Activated naive CD4-positive, alpha-beta T cell (primary cell): Measurements from ENCODE around the gene SORL1-AS1.

Experiments
- DNase-seq, 4 experiments: peaks; one replicate each; lab custom pipeline; 2025; lab: John Stamatoyannopoulos, UW

Gene SORL1-AS1

GRCh38 chr11:121451986-121452608 lies 670 bp downstream of the SORL1-AS1 start, which contains the start of gene SORL1:
SORL1 (plus strand) TSS chr11:121452314; CDS start chr11:121452332, 18 bp downstream.
- peak; percentile 22 to 74 (median 42) for DNase-seq

GRCh38 chr11:121451178-121451985 lies 1.4 kb downstream of the SORL1-AS1 start:
- DNase-seq = peak in 1 of 4 experiments; percentile 29

GRCh38 chr11:121450401-121450800 lies 2.4 kb downstream of the SORL1-AS1 start:
- no peak for DNase-seq

- no peak for DNase-seq
Observed at GRCh38 chr11:121449626-121450025, 3.1 kb downstream of the SORL1-AS1 start.

GRCh38 chr11:121449123-121449522 lies 3.6 kb downstream of the SORL1-AS1 start:
- no peak for DNase-seq

GRCh38 chr11:121448431-121448941 lies 4.3 kb downstream of the SORL1-AS1 start:
- DNase-seq = no peak

- no peak for DNase-seq
Observed at GRCh38 chr11:121448011-121448410, 4.8 kb downstream of the SORL1-AS1 start.

GRCh38 chr11:121446752-121447156 lies 6.0 kb downstream of the SORL1-AS1 start:
- DNase-seq = no peak

GRCh38 chr11:121445071-121445768 lies 7.5 kb downstream of the SORL1-AS1 start:
- DNase-seq = no peak

GRCh38 chr11:121444526-121444925 lies 8.2 kb downstream of the SORL1-AS1 start:
- DNase-seq = no peak

GRCh38 chr11:121443688-121444275 lies 9.0 kb downstream of the SORL1-AS1 start:
- no peak for DNase-seq

GRCh38 chr11:121441521-121441920 lies 11.2 kb downstream of the SORL1-AS1 start:
- DNase-seq = no peak

- DNase-seq = no peak
Observed at GRCh38 chr11:121439759-121440158, 13.0 kb downstream of the SORL1-AS1 start.

GRCh38 chr11:121439337-121439736 lies 13.4 kb downstream of the SORL1-AS1 start:
- DNase-seq = no peak

GRCh38 chr11:121437686-121438078 lies 15.1 kb downstream of the SORL1-AS1 start:
- no peak for DNase-seq

GRCh38 chr11:121437018-121437685 lies 15.6 kb downstream of the SORL1-AS1 start:
- no peak for DNase-seq

- DNase-seq = no peak
Observed at GRCh38 chr11:121435551-121436511, 16.9 kb downstream of the SORL1-AS1 start.

GRCh38 chr11:121435132-121435531 lies 17.6 kb downstream of the SORL1-AS1 start:
- DNase-seq = no peak

GRCh38 chr11:121431820-121432526 lies 20.8 kb downstream of the SORL1-AS1 start:
- DNase-seq = no peak

GRCh38 chr11:121429556-121429955 lies 23.2 kb downstream of the SORL1-AS1 start:
- no peak for DNase-seq
